ENCODE data around the gene RELA.
A peak's percentile ranks its signal among the peaks of the same experiment; 100 is the strongest.

RELA gene

GRCh38 chr11:65611028-65611757 lies 51.5 kb downstream of the RELA start:
- DNase-seq: no peak

GRCh38 chr11:65610404-65610803 lies 52.3 kb downstream of the RELA start:
- DNase-seq: no peak

DNA sequence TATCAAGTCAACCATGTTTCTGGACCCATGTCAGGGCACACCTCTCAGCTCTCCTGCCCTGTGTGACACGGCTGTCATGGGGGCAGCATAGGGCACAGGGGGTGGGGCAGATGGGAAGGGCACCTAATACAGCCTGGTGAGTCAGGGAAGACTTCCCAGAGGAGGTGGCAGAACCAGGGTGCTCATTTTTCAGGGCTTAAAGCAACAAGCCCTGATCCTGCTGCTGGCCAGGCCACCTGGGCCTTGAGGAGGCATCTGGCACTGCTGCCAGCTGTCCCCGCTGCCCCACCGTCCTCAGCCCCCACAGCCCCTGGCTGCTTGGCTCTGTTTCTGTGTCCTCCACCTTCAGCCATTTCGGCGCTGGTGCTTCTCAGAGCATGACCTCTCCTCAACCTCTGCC lies 53.1 kb downstream of the RELA start:
- no peak for DNase-seq

DNA sequence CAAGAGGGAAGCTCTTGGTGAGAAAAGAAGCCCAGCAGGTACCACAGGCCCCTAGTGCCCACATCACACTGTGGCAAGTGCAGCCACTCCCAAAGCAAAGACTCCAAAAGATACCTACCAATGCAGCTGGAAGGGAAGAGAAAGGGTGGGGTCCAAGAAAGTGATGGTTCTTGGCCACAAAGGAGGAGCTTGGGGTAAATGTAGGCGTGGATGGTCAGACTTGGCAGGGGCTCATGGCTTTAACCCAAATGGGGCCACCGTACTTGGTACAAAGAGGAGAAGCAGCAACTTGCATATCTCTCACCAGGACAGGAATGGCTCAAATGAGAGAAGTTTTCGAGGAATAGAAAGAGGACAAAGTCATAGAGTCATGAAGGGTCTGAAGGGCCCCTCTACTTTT lies 53.5 kb downstream of the RELA start:
- no peak for DNase-seq

GRCh38 chr11:65607614-65608426 lies 54.9 kb downstream of the RELA start:
- DNase-seq: no peak

- peak; percentile 97 for DNase-seq
Measured at GRCh38 chr11:65606876-65607613, 55.7 kb downstream of the RELA start.

DNA sequence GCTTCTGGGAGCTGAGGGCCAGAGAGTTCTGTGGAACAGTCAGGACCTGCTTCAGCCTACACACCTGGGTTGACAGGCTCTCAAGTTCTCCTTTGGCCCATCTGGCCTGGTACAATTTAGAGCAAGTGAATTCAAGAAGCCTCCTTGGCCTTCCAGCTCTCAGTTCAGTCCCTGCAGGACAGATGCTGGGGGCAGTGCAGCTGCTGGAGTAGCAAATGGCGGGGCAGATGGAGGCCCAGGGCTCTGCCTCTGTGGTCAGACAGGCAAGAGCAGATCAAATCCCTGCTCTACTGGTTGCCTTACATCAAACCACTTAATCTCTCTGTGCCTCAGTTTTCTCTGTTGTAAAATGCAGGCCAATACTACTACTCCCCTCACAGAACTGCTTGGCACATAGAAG lies 58.5 kb downstream of the RELA start:
- DNase-seq: no peak
